Adrenal gland (tissue), 12 donors: ENCODE results near the gene ABCC10. TPM values are rescaled to one million over a fixed set of nuclear protein-coding genes. Genes with fewer than 3 reads are reported as not detected.
A peak's percentile ranks its signal among the peaks of the same experiment; 100 is the strongest.
"Not testable (repeated sequence)": the region's sequence is repeated elsewhere in the genome, so short reads cannot be mapped to it uniquely, and the experiment has no call there.

ENCODE experiments used
- DNase-seq, 7 donors: peaks; one replicate each; pipeline ENCODE4 v3.0.0-alpha.2; 2019 to 2020
- H3K27ac ChIP-seq, 5 donors: fragments of 200-600 bp; sonication (generic) in 4 of 5; 1 replicate in 3 of 5; 2 replicates in 2 of 5; pipeline versions ENCODE4 v1.5.1 to v1.8.0; 2016 to 2020; ENCODE audit warnings: mild to moderate bottlenecking in 1 of 5
- H3K27me3 ChIP-seq: fragments of 200-600 bp; 2 replicates; pipeline ENCODE4 v1.8.0; 2021
- H3K36me3 ChIP-seq, 2 donors: fragments of 200-600 bp; replicated peaks in 1 of 2; 1 replicate in 1 of 2; 2 replicates in 1 of 2; pipeline versions ENCODE4 v1.5.1 to v1.8.0; 2018 to 2022
- H3K4me1 ChIP-seq, 2 donors: fragments of 200-600 bp; replicated peaks in 1 of 2; 1 replicate in 1 of 2; 2 replicates in 1 of 2; pipeline versions ENCODE4 v1.5.1 to v1.8.0; 2018 to 2021
- H3K4me3 ChIP-seq, 4 donors: fragments of 200-600 bp; sonication (generic) in 3 of 4; one replicate each; pipeline ENCODE4 v1.5.1; 2016 to 2018
- H3K9me3 ChIP-seq, 3 donors: fragments of 200-600 bp; sonication (generic) in 1 of 3; replicated peaks in 1 of 3; 1 replicate in 2 of 3; 2 replicates in 1 of 3; pipeline versions ENCODE4 v1.5.1 to v1.8.0; 2016 to 2021
- POLR2A ChIP-seq, 2 donors: fragments of 450-650 bp; IDR thresholded peaks; one replicate each; pipeline ENCODE4 v1.6.1; 2017; ENCODE audit warnings: antibody characterized with exemption in 2 of 2, mild to moderate bottlenecking in 2 of 2, moderate library complexity in 1 of 2
- WGBS, 4 donors: extraction: QIAGEN DNeasy Blood & Tissue Kit in 2 of 4; methylation state at CpG; one replicate each; pipeline versions ENCODE4 v1.1.5 to v1.1.7; 2013 to 2017; 5-methylcytosine and 5-hydroxymethylcytosine counted together
- intact Hi-C, 2 donors: fragments of 100-400 bp; cut with DNase I; formaldehyde crosslinking; loops; one replicate each; pipeline versions ENCODE4 v1.14.1 to v1.15.0; 2022 to 2023
- polyA plus RNA-seq, 3 donors: library from polyadenylated mRNA; stranded (reverse); fragments of 200-250 nt in 2 of 3; fragments of 350-450 nt in 1 of 3; fragmentation: Illumina TruSeq in 1 of 3; extraction: RNeasy Lipid Tissue Mini Kit (QIAGEN cat#74804) in 1 of 3; gene quantifications; one replicate each; pipeline ENCODE4 v1.2.3, GENCODE V29; 2013 to 2014
- total RNA-seq, 9 donors: library from RNA; depleted of rRNA in 4 of 9; stranded (reverse); fragments of >200 nt in 4 of 9; fragments of 120-200 nt in 1 of 9; fragmentation: NEBNext Ultra II Directional in 1 of 9; extraction: Animal tissue kit (Norgen Biotek cat#: 25700) in 1 of 9; gene quantifications; one replicate each; pipeline versions ENCODE4 v1.1.0 to v1.2.4, GENCODE V29; 2013 to 2023
- TF ChIP-seq, protein P1 (sequence below), 6 experiments: fragments of 450-650 bp in 4 of 6; fragments of 200-600 bp in 2 of 6; sonication (generic) in 1 of 6; IDR thresholded peaks; 1 replicate in 5 of 6; 2 replicates in 1 of 6; pipeline versions ENCODE4 v1.5.1 to v1.8.0; 2016 to 2021; ENCODE audit warnings: antibody characterized with exemption in 6 of 6, mild to moderate bottlenecking in 2 of 6, moderate library complexity in 1 of 6
- donor health status: healthy with polysubstance abuse.
- donor health status: Bipolar disorder and iron deficiency.
- donor health status: DM: yes; HTN: yes; CAD: no.
- donor health status: DM: no; HTN: no; CAD: no.
- donor health status: DM: no; HTN: no; CAD: no.
- donor health status: DM: yes; HTN: yes; CAD: no.

ABCC10 gene
- total and polyA plus RNA-seq, 12 donors, result 8.5 to 123 (median 25.6) TPM

DNA sequence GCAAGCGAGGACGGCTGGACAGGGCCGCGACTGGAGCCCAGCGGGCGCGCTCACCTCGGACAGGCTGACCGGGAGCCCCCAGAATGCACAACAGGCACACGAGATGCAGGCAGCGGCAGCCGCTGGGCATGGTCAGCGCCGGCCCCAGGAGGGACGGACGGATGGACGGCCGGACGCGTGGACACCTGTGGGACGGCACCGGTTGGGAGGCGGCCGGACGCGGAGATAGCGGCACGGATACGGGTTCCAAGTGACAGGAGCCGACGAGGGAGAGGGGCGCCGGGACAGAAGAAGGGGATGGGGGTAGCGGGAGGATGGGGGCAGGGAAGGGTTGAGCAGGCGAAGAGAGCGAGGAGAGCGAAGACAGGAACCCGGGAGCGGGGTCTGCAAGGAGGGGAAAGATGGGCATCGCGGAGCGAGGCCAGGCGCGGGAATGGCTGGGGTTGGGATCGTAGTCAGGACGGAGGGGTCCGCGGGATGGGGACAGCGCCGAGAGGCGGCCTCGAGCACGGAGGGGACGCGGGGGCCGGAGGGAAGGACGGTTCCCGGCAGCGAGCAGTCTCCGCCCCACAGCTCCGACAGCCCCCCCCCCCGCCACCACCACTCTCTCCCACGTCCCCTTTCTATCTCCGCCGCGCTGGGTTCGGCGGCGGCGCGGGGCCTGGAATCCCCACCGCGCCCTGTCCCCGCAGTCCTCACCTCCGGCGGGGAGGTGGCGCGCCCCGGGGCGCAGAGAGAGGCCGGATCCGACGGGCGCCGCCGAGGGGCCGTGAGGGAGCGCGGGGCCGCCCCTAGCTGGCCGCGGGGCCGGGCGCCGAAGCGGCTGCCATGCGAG, 27.6 kb downstream of the ABCC10 start:
- peak; percentile 83 to 92 (median 89) for DNase-seq
- H3K4me3 ChIP-seq, result peak overlapping the region in 2 of 4 donors; percentile 19 to 64
- intact Hi-C loops, result loop anchor here (5.0 kb wide), 2 partner anchors 42 to 52 kb away; no protein-coding TSS in a partner anchor
- H3K27me3 ChIP-seq, result peaks cover 4% of the 10 kb centered on the region
- H3K4me1 ChIP-seq, result peaks cover 3 to 11% of the 10 kb centered on the region in 2 donors
- no peak overlapping the region for H3K27ac ChIP-seq
- WGBS, 4 donors, result 1 to 2% (median 1%) methylated on average over 45 to 95 of the region's 97 CpGs
- no peaks in the 10 kb centered on the region for H3K9me3 ChIP-seq
- peaks cover 0 to 20% of the 10 kb centered on the region in 2 donors for H3K36me3 ChIP-seq
- no peak for TF ChIP-seq POLR2A (IDR thresholded peaks at IDR 0.05)
- TF ChIP-seq, protein P1, sequence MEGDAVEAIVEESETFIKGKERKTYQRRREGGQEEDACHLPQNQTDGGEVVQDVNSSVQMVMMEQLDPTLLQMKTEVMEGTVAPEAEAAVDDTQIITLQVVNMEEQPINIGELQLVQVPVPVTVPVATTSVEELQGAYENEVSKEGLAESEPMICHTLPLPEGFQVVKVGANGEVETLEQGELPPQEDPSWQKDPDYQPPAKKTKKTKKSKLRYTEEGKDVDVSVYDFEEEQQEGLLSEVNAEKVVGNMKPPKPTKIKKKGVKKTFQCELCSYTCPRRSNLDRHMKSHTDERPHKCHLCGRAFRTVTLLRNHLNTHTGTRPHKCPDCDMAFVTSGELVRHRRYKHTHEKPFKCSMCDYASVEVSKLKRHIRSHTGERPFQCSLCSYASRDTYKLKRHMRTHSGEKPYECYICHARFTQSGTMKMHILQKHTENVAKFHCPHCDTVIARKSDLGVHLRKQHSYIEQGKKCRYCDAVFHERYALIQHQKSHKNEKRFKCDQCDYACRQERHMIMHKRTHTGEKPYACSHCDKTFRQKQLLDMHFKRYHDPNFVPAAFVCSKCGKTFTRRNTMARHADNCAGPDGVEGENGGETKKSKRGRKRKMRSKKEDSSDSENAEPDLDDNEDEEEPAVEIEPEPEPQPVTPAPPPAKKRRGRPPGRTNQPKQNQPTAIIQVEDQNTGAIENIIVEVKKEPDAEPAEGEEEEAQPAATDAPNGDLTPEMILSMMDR (IDR thresholded peaks at IDR 0.05), result peak in 2 of 6 experiments; percentile 5 to 30

DNA sequence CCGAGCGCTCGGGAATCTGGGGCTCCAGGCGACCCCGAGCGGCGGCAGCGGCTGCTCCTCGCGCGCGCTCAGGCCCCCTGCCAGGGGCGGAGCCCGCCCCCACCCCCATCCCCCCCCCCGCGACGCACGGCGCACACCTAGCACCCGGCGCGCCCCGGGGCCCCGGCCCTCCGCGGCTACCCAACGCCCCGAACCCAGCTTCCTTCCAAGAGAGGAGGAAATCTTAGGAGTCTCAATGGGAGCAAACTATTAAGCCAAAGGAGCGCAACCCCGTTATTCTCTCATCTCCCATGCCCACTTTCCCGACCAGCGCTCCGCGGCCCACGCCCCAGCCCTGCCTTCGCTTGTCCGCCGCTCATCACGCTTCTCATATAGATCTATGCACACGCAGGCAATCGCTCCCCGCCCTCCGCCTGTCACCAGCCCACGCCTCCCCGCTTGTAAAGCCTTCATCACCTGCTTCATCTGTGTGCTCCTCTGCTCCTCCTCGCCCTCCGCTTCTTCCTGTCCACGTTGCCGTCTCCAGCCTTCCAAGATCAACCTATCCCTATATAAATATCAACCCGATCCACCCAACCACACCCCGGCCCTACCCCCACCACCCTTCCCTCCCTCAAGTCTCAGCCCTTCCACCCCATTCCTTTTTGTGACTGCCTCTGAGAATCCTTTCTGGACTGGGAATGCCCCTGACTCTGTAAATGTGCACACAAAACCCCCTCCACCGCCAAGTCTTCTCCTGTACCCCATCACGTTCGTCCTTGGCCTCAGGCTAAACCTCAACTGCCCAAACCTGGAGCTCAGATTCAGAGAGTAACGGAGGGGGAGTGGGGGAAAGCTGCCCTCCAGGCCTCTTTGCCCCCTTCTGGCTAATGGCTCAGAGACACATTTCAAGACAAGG, 28.4 kb downstream of the ABCC10 start, which contains the start of gene DLK2:
DLK2 (minus strand) TSS at position 18 of the 898 bp plus-strand sequence. CDS start 723 bp downstream, outside the sequence.
- no peak for TF ChIP-seq POLR2A (IDR thresholded peaks at IDR 0.05)
- TF ChIP-seq, protein P1 (IDR thresholded peaks at IDR 0.05), result no peak
- DNase-seq, result no peak
- Histone ChIP-seq H3K36me3 (peaks cover 0 to 11% of the 10 kb centered on the region in 2 donors), H3K27me3 (peaks cover 4% of the 10 kb centered on the region), H3K27ac (no peak within 1 kb of the TSS), H3K4me3 (peak within 1 kb of the TSS in 2 of 4 donors; percentile 19 to 64), H3K4me1 (peaks cover 3 to 11% of the 10 kb centered on the region in 2 donors), H3K9me3 (no peaks in the 10 kb centered on the region)
- intact Hi-C loops, result no loop called here
- 4 to 11% (median 6%) methylated on average over 27 to 53 of the region's 55 CpGs for WGBS, 4 donors

DNA sequence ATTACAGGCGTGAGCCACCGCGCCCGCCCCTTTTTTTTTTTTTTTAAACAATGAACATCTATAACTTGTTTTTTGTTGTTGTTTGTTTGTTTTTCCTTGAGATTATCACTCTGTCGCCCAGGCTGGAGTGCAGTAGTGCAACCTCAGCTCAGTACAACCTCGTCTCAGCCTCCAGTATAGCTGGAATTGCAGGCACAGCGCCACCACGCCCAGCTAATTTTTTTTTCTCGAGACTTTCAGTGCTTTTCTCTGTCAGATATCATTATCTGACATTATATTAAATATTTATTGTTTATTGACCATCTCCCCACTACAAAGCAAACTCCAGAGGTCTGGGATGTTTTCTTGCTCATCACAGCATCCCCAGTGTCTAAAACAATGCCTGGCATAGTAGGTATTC, 30.3 kb downstream of the ABCC10 start:
- TF ChIP-seq, protein P1 (IDR thresholded peaks at IDR 0.05), result no peak
- no peak for TF ChIP-seq POLR2A (IDR thresholded peaks at IDR 0.05)
- no peaks in the 10 kb centered on the region for H3K36me3 ChIP-seq
- H3K9me3 ChIP-seq, result no peaks in the 10 kb centered on the region
- H3K4me3 ChIP-seq, result no peak overlapping the region
- intact Hi-C loops, result no loop called here
- WGBS, 4 donors, result 45 to 65% (median 61%) methylated on average over 5 to 9 of the region's 9 CpGs
- H3K27me3 ChIP-seq, result peaks cover 4% of the 10 kb centered on the region
- H3K4me1 ChIP-seq, result peaks cover 3 to 11% of the 10 kb centered on the region in 2 donors
- DNase-seq, result no peak
- H3K27ac ChIP-seq, result no peak overlapping the region

DNA sequence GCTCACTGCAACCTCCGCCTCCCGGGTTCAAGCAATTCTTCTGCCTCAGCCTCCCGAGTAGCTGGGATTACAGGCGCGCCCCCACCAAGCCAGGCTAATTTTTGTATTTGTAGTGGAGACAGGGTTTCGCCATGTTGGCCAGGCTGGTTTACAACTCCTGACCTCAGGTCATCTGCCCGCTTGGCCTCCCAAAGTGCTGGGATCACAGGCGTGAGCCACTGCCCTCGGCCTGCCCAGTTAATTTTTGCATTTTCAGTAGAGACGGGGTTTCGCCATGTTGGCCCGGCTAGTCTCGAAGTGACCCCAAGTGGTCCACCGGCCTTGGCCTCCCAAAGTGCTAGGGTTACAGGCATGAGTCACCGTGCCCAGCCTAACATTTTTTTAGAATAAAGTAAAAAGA, 30.8 kb downstream of the ABCC10 start:
- H3K4me1 ChIP-seq, result peaks cover 3 to 11% of the 10 kb centered on the region in 2 donors
- intact Hi-C loops, H3K36me3 ChIP-seq, H3K27me3 ChIP-seq, H3K27ac ChIP-seq, H3K4me3 ChIP-seq, H3K9me3 ChIP-seq, DNase-seq: not testable (repeated sequence)
- 83 to 89% (median 87%) methylated on average over 15 of the region's 15 CpGs for WGBS, 4 donors
